Endothelial cell of umbilical vein (primary cell): ENCODE measurements around the gene CBX5. TPM values are rescaled to one million over a fixed set of nuclear protein-coding genes. Genes with fewer than 3 reads are reported as not detected.
"Not testable (repeated sequence)": the region's sequence is repeated elsewhere in the genome, so short reads cannot be mapped to it uniquely, and the experiment has no call there.

Source experiments
- BruUV-seq: library from RNA; stranded (reverse); fragments of 400-500 nt; replicated peaks from 2 replicates; lab custom pipeline; 2021; lab: Mats Ljungman, UMichigan
- CTCF ChIA-PET: fragments of 300-600, 350-600 bp; sonication (Branson Sonifier 250); formaldehyde crosslinking; loops from one replicate; lab custom pipeline; 2021; ENCODE audit warnings: antibody characterized with exemption, inconsistent platforms; lab: Charles Lee
- POLR2A ChIA-PET: fragments of 300-600, 350-600 bp; sonication (Branson Sonifier 250); formaldehyde crosslinking; loops from one replicate; lab custom pipeline; 2021; ENCODE audit warnings: antibody characterized with exemption, inconsistent platforms; lab: Charles Lee
- DNase-seq: peaks from one replicate; pipeline ENCODE4 v3.0.0-alpha.2; 2011; ENCODE audit warnings: low read depth, low spot score
- FAIRE-seq: peaks from 2 replicates; lab custom pipeline; 2011; peaks lifted over from hg19 to GRCh38; lab: Jason Lieb, UNC
- H2AFZ ChIP-seq: 2 replicates; pipeline ENCODE4 v1.6.0; 2012; ENCODE audit warnings: low read depth, low read length, control low read depth, inconsistent platforms
- H3K27ac ChIP-seq: 2 replicates; pipeline ENCODE4 v1.5.1; 2011; ENCODE audit warnings: low read depth, mild to moderate bottlenecking, control low read depth, low read length, moderate library complexity; ENCODE audit not compliant: insufficient read depth
- H3K27me3 ChIP-seq, 2 experiments: 2 replicates each; pipeline versions ENCODE4 v1.6.0 to v1.6.1; 2011; ENCODE audit warnings: low read length in 2 of 2, mixed read lengths in 1 of 2; ENCODE audit not compliant: control insufficient read depth in 2 of 2, insufficient read depth in 2 of 2
- H3K36me3 ChIP-seq, 2 experiments: 2 replicates in 1 of 2; 3 replicates in 1 of 2; pipeline ENCODE4 v1.5.1; 2011; ENCODE audit warnings: low read length in 2 of 2, mild to moderate bottlenecking in 1 of 2, moderate library complexity in 1 of 2; ENCODE audit not compliant: control insufficient read depth in 2 of 2, insufficient read depth in 2 of 2; ENCODE audit errors: extremely low read depth in 1 of 2
- H3K4me1 ChIP-seq: 3 replicates; pipeline ENCODE4 v1.5.1; 2011; ENCODE audit warnings: mild to moderate bottlenecking, low read length; ENCODE audit not compliant: control insufficient read depth, insufficient read depth; ENCODE audit errors: extremely low read depth
- H3K4me2 ChIP-seq: 2 replicates; pipeline ENCODE4 v1.6.1; 2011; ENCODE audit warnings: low read length, control low read depth, mixed read lengths; ENCODE audit not compliant: insufficient read depth
- H3K4me3 ChIP-seq, 3 experiments: fragments of 200-600 bp in 1 of 3; sonication (generic), shearing (Covaris generic) in 1 of 3; replicated peaks in 1 of 3; 2 replicates each; pipeline ENCODE4 v1.5.1; 2011 to 2016; ENCODE audit warnings: control low read depth in 3 of 3, low read length in 3 of 3, mild to moderate bottlenecking in 2 of 3, inconsistent platforms in 1 of 3, low read depth in 1 of 3, moderate library complexity in 1 of 3; ENCODE audit not compliant: insufficient read depth in 1 of 3
- H3K79me2 ChIP-seq: 2 replicates; pipeline ENCODE4 v1.6.0; 2012; ENCODE audit warnings: low read length, inconsistent platforms; ENCODE audit not compliant: control insufficient read depth, insufficient read depth
- H3K9ac ChIP-seq: replicated peaks from 2 replicates; pipeline ENCODE3; 2011; ENCODE audit warnings: low read length, control low read depth; ENCODE audit not compliant: insufficient read depth; ENCODE audit errors: extremely low read depth
- H3K9me1 ChIP-seq: replicated peaks from 3 replicates; pipeline ENCODE4 v1.6.0; 2011; ENCODE audit warnings: mild to moderate bottlenecking, low read length; ENCODE audit not compliant: control insufficient read depth, insufficient read depth; ENCODE audit errors: extremely low read depth
- H3K9me3 ChIP-seq: replicated peaks from 2 replicates; pipeline ENCODE4 v1.5.1; 2012; ENCODE audit warnings: low read length, inconsistent platforms; ENCODE audit not compliant: control insufficient read depth, insufficient read depth
- H4K20me1 ChIP-seq: replicated peaks from 2 replicates; pipeline ENCODE3; 2011; ENCODE audit warnings: mild to moderate bottlenecking, low read length; ENCODE audit not compliant: control insufficient read depth, insufficient read depth; ENCODE audit errors: extremely low read depth
- CTCF ChIP-seq, 2 donors: IDR thresholded peaks; 1 replicate in 1 of 2; 2 replicates in 1 of 2; pipeline ENCODE4 v1.5.1; 2011; ENCODE audit warnings: low read length in 2 of 2, mild to moderate bottlenecking in 2 of 2, moderate library complexity in 2 of 2, control low read depth in 1 of 2, inconsistent platforms in 1 of 2, low read depth in 1 of 2; ENCODE audit not compliant: insufficient read depth in 1 of 2; ENCODE audit errors: extremely low read depth in 1 of 2
- EZH2 ChIP-seq: IDR thresholded peaks from 2 replicates; pipeline ENCODE4 v1.6.1; 2012; ENCODE audit warnings: borderline replicate concordance, low read depth, mild to moderate bottlenecking, moderate library complexity, low read length, inconsistent platforms; ENCODE audit not compliant: severe bottlenecking
- FOS ChIP-seq: IDR thresholded peaks from 2 replicates; pipeline ENCODE4 v1.6.1; 2011; ENCODE audit warnings: mild to moderate bottlenecking, low read length, moderate library complexity, borderline replicate concordance; ENCODE audit not compliant: insufficient read depth
- GATA2 ChIP-seq: IDR thresholded peaks from 2 replicates; pipeline ENCODE4 v1.7.0; 2011; ENCODE audit warnings: low read depth, mild to moderate bottlenecking, moderate library complexity, mixed read lengths, low read length; ENCODE audit not compliant: insufficient read length, insufficient read depth
- JUN ChIP-seq: IDR thresholded peaks from 2 replicates; pipeline ENCODE4 v1.6.1; 2011; ENCODE audit warnings: borderline replicate concordance, low read depth; ENCODE audit not compliant: insufficient read length, insufficient read depth
- MYC ChIP-seq: IDR thresholded peaks from one replicate; pipeline ENCODE4 v1.6.1; 2011; ENCODE audit warnings: mild to moderate bottlenecking, low read depth, low read length
- POLR2A ChIP-seq: IDR thresholded peaks from 2 replicates; pipeline ENCODE4 v1.6.1; 2012; ENCODE audit warnings: low read depth, mild to moderate bottlenecking, control low read depth, low read length
- POLR2AphosphoS5 ChIP-seq: IDR thresholded peaks from 2 replicates; pipeline ENCODE4 v1.6.1; 2012; ENCODE audit warnings: low read depth, mild to moderate bottlenecking, control low read depth, low read length, moderate library complexity; ENCODE audit not compliant: insufficient read depth
- dilution Hi-C: fragments of 300-500 bp; cut with MboI; formaldehyde crosslinking; loops from one replicate; pipeline ENCODE4 v1.15.0; 2019; ENCODE audit warnings: low sequenced_read_pairs; ENCODE audit not compliant: extremely low pct_ligation_motif_present
- intact Hi-C: fragments of 100-400 bp; cut with micrococcal nuclease; formaldehyde crosslinking; loops from one replicate; pipeline ENCODE4 v1.10.0; 2022
- polyA plus RNA-seq, 4 experiments: library from polyadenylated mRNA; depleted of rRNA in 3 of 4; stranded (reverse) in 3 of 4; unstranded in 1 of 4; fragments of >200 nt; gene quantifications; 2 replicates each; pipeline versions ENCODE4 v1.2.1 to v1.2.3, GENCODE V29; 2011 to 2012; ENCODE audit warnings: missing spikeins in 1 of 4
- total RNA-seq: library from RNA; stranded (reverse); gene quantifications from 2 replicates; pipeline ENCODE4 v1.2.3, GENCODE V29; 2021
- TF ChIP-seq, protein P1 (sequence below): IDR thresholded peaks from 2 replicates; pipeline ENCODE4 v1.6.1; 2011; ENCODE audit not compliant: insufficient read depth, insufficient read length

CBX5 gene
- total and polyA plus RNA-seq, 2 donors (not counting 3 experiments of a cell fraction or from before 2014, with no cell fraction given): 22.8 to 111 TPM

DNA sequence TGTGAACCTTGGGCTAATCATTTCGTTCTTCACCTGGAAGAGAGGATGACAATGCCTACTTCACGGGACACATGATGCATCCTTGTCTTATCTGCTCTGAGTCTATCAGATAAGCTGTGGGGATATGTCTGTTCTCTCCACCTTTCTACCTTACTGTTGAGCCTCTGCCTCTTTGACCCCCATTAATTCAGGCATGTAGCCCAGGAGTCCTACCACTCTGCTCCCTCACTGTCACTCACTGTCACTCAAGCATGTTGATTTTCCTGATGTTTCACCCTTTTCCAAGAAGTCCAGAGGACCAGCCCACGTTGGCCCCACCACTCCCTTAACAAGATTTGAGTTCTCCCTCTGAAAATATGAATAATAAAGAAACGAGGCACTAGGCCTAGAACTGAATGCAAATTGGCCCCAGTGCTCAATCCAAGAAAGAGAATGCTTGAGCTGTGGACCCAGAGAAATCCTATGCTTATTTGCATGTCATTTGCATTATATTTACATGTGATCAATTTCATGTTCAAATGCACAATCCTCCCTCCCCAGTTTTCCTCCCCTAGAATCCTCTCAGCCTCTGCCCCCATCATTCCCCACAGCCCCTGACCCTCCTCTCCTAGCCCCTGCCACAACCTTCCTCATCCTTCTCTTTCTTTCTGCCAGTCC is 84.7 kb downstream of the CBX5 start:
- no TSS peak for BruUV-seq
- H3K4me3 ChIP-seq: no peak overlapping the region
- FAIRE-seq: no peak

GRCh38 chr12:54194611-54195010 is 85.3 kb downstream of the CBX5 start:
- H2AFZ ChIP-seq: not testable (repeated sequence)

More for the DNA sequence above, 84.7 kb downstream of the CBX5 start:
- H3K27ac ChIP-seq: no peak overlapping the region
- H4K20me1 ChIP-seq: no peaks in the 10 kb centered on the region
- no peaks in the 10 kb centered on the region for H3K79me2 ChIP-seq
- H3K36me3 ChIP-seq: no peaks in the 10 kb centered on the region
- no peak for DNase-seq
- no peak for TF ChIP-seq POLR2AphosphoS5
- TF ChIP-seq FOS: no peak
- no peak for TF ChIP-seq CTCF (IDR thresholded peaks at IDR 0.05; ENCODE audit: extremely low read depth in 1 of 2, insufficient read depth in 1 of 2, low read depth in 1 of 2, low read length in 2 of 2)
- no peak for TF ChIP-seq EZH2
- TF ChIP-seq, protein P1, sequence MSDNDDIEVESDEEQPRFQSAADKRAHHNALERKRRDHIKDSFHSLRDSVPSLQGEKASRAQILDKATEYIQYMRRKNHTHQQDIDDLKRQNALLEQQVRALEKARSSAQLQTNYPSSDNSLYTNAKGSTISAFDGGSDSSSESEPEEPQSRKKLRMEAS: no peak
- TF ChIP-seq JUN: no peak
- TF ChIP-seq POLR2A: no peak
- TF ChIP-seq GATA2: no peak
- no peak for TF ChIP-seq MYC
- intact Hi-C loops: no loop called here
- H2AFZ ChIP-seq: no peak overlapping the region
- H3K4me1 ChIP-seq: no peaks in the 10 kb centered on the region
- ChIA-PET POLR2A (no interaction called here), CTCF (interaction anchor here (1.3 to 15.7 kb wide), 4 partner anchors 8 to 210 kb away, joined by 3 to 616 read pairs (median 56); partner anchors contain the start of genes HOXC10 and HOXC8)
- H3K27me3 ChIP-seq: peaks cover 39 to 43% of the 10 kb centered on the region in 2 experiments
- dilution Hi-C loops: no loop called here
- H3K9ac ChIP-seq: no peak overlapping the region
- H3K9me3 ChIP-seq: no peaks in the 10 kb centered on the region
- no peak overlapping the region for H3K4me2 ChIP-seq
- no peaks in the 10 kb centered on the region for H3K9me1 ChIP-seq

More at GRCh38 chr12:54194611-54195010, 85.3 kb downstream of the CBX5 start:
- BruUV-seq, H3K36me3 ChIP-seq, dilution Hi-C loops, FAIRE-seq, H3K9ac ChIP-seq, H3K9me1 ChIP-seq, H3K27ac ChIP-seq, POLR2A ChIA-PET, H3K4me1 ChIP-seq, DNase-seq, H3K4me2 ChIP-seq, H4K20me1 ChIP-seq, H3K79me2 ChIP-seq, intact Hi-C loops, H3K4me3 ChIP-seq, H3K9me3 ChIP-seq: not testable (repeated sequence)
- H3K27me3 ChIP-seq: peaks cover 36 to 41% of the 10 kb centered on the region in 2 experiments
- CTCF ChIA-PET: interaction anchor here (0.7 to 15.7 kb wide), 5 partner anchors 8 to 210 kb away, joined by 3 to 616 read pairs (median 4); partner anchors contain the start of genes HOXC10 and HOXC8
